GM18505 (cell line): ENCODE data around the gene CMTM1.
"Not testable (repeated sequence)": the region's sequence is repeated elsewhere in the genome, so short reads cannot be mapped to it uniquely, and the experiment has no call there.

Experiments
- ATAC-seq: cut with Tn5 transposase; IDR thresholded peaks from one replicate; pipeline ENCODE4 v1.9.1; 2021; ENCODE audit not compliant: unreplicated experiment
- POLR2A ChIP-seq: IDR thresholded peaks from 4 replicates; pipeline ENCODE4 v1.6.1; 2011; ENCODE audit warnings: borderline replicate concordance; ENCODE audit not compliant: insufficient read depth, insufficient read length; ENCODE audit errors: extremely low read depth

Gene CMTM1

GRCh38 chr16:66623755-66624154 is 57.5 kb downstream of the CMTM1 start:
- TF ChIP-seq POLR2A: no peak
- ATAC-seq: no peak

- not testable (repeated sequence) for ATAC-seq
Observed at GRCh38 chr16:66627611-66628378, 61.6 kb downstream of the CMTM1 start.
